ENCODE data around the gene GFRA1.

Gene GFRA1

DNA sequence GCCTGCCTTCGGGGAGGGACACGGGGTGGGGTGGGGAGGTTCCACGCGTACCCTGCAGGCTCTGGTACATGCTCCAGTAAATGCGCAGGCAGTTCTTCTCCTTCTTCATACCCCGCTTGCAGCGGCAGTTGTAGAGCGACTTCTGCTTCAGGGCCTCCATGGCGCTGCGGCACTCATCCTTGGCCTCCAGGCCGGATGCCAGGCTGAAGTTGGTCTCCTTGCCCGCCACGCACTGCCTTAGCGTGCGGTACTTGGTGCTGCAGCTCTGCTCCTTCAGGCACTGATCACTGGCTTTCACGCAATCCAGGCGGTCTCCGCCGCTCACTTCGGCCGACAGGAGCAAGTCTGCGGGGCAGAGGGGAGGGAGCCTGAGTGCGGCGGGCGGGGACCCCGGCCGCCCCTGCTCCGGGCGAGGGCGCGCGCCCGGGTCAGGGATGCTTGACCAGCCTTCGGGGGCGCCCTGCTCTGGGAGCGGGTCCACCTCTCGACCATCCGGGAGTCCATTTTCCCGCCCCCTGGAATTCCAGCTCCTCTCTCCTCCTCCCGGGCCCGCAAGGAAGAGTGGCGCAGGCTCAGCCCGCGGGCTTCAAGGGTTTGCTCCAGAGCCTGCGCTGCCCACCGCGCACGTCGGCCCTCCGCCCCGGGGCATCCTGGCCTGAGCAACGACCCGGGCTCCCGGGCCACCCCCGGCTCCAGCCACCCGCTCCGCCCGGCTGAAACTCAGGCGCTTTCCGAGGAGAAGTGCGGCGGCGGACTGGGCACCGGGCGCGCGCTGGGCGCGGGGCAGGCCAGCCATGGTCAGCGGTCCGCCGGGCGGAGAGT is 2.0 kb downstream of the GFRA1 start:
- no peak for DNase-seq

DNA sequence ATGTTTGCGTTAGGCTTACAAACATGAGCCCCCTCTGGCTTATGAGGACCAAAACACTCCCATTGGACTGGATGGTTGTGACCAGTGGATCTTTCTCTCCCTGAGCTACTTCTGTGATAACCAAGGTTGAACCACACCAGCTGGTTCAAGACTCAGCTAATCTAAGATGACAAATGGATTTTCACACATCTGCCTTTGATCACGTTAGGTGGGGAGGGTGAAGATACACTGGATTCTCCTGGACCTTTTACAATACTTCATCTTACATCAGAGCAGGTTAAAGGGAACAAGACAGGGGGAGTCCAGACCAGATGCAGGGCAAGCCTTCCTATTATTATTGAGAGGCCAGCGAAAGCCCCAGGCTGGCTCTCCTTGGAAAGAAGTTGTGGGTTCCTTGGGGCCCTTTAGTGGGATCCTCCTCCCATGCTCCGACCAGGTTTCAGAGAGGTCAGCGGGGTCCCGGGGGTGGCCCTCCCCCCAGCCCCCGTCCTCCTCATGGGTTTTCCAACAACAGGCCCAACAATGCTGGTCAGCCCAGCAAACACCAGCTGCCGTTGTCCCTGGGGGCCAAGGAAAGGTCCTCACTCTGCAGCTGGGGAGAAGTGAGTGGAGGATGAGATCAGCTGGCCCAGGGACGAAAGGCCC is 2.8 kb downstream of the GFRA1 start:
- DNase-seq = no peak

DNA sequence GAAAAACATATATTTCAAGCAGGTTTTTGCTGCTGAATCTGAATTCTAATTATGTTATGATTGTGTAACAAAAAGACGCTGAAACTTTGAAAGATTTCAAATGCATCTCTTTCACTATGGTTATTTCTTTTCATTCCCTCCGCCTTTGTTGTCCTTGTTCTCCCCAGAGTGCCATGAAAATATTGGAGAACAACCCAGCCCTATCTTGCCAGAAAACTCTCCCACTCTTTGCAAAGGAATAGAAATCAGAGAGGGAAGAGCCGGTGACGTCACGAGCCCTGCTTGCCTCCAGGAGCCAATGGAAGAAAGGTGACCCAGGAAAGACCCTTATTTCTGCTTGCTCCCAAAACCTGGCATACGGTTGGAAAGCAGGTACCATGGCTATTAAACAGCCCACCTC is 3.4 kb downstream of the GFRA1 start:
- no peak for DNase-seq

DNA sequence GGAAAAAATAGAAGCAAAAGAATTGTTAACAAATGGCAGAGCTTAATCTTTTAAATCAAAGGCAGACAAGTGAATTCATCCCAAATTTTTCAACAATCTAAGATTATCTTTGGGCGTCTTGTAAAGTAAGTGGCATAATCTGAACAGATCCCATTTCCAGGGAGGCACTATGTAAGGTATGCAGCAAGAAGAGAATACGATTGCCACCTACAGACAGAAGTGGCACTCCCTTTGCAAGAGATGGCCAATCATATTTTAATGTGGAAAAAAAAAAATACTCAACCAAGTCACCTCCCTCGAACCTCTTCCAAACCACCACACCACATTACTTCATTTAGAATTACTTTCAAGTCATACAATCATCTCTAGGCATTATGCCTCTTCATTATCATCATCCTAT is 4.0 kb downstream of the GFRA1 start:
- DNase-seq = no peak

- no peak for DNase-seq
Observed at GRCh38 chr10:116265686-116266085, 7.3 kb downstream of the GFRA1 start.

DNA sequence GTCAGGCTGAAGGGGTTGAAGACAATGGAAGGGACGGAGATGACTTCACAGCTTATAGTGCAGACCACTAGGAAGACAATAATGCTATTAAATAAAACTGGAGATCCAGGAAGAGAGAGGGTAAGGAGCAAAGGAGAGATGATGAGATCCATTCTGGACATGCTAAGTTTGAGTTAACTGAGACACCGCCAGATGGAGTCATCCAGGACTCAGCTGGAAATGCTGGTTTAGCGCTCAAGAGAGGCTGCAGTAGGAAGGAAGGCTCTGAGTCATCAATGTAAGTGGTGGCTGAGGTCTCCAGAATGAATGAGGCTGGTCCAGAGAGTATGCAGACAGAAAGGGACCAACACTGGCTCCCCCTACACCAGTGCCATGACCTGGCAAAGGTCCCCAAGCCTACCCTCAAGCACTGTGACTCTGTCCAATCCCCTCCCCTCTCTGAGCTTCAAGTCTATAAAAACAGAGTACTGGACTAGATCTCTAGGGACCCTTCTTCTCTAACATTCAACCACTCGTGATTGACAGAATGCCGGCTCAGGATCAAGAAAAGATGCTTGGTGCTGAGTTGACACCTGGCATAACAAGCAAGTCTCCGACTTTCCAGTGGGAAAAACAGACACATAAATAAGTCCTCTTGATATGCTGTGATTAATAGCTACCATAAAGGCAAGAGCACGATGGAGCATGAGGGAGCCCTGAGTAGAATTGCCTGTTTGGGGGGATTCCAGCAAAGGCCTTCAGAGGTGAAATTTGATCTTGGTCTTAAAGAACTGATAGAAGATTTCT is 8.9 kb downstream of the GFRA1 start:
- no peak for DNase-seq

- DNase-seq = no peak
Observed at GRCh38 chr10:116262678-116263077, 10.3 kb downstream of the GFRA1 start.

DNA sequence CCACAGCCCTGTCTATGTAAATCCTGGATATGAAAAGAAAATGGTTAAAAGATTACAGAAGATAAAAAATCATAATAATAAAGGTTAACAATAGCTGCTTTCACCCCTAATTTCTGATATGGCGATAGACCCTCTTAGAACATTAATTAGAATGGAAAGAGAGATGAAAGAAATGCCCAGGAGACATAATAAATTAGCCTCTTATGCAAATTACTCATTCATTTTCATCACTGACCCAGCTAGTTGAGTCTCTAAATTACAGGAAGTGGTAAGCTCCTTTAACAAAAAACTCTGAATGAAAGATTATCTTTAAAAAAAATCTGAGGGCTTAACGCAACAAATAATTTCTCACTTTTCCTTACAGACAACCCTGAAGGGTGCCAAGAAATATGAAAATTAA is 12.4 kb downstream of the GFRA1 start:
- no peak for DNase-seq

DNA sequence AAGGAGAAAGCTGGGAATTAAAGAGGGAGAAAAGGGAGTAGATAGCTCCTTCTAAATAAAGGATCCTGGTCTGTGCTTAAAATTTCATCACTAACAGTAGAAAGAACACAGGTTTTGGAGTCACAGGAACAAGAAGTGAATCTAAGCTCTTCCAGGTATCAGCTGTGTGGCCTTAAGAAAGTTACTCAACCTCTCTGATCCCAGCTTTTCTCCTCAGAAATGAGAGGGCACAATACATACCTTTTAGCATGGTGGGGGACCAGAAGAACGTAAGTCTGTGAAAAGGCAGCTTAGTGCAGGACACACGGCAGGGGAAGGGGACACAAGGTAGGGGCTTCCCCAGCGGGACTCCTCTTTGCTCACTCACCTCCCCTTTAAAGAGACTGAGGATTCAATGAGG is 13.4 kb downstream of the GFRA1 start:
- no peak for DNase-seq

DNA sequence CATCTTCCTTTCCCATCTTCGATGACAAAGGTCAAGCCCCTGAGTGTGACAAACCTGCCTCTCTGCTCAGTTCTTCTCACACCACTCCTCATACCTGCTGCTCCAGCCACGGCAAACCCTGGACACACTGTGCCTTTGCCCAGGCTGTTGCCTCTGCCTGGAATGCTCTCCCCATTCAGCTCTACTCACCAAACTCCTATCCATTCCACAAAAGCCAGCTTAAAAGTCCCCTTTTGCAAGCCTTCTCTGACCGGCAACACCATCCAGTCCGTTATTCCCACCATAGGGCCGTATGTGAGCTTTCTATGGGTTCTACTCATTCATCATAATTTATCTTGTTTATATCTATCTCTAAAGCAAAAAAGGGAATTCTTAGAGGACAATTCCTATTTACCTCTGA is 15.2 kb downstream of the GFRA1 start:
- no peak for DNase-seq

- no peak for DNase-seq
Observed at GRCh38 chr10:116256752-116257259, 16.2 kb downstream of the GFRA1 start.

- DNase-seq = no peak
Observed at GRCh38 chr10:116255886-116256751, 16.9 kb downstream of the GFRA1 start.

DNA sequence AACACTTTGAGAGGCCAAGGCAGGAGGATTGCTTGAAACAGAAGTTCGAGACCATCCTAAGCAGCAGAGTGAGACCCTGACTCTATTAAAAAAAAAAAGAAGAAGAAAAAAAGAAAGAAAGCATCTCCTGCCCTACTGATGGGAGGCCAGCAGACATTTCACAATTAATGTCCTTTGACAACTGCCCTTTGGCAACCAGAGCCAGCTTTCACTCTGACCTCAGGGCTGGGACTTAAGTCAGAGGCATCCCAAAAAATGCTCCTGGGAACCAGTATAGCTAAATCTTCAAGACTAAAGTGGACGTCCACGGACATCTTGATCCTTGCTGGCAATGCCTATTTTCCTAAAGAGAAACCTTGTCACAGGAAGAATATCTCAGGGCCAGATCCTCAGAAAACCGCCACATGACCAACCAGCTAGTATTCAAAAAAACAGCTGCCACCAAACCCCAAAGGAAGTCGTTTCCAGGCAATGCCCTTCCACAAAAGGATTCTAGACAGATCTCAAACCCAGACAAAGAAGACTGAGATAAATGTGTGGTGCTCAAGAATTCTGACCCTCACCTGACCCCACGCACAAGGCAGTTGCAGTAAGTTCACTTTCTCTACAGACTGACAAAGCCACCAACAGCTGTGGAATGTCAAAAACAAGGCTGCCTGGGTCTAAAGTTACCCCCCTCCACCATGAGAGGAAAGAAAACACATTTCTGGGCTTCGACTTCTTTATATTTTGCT is 18.4 kb downstream of the GFRA1 start:
- DNase-seq = no peak

GRCh38 chr10:116253716-116254115 is 19.3 kb downstream of the GFRA1 start:
- no peak for DNase-seq

GRCh38 chr10:116251602-116252395 is 21.2 kb downstream of the GFRA1 start:
- DNase-seq = no peak

DNA sequence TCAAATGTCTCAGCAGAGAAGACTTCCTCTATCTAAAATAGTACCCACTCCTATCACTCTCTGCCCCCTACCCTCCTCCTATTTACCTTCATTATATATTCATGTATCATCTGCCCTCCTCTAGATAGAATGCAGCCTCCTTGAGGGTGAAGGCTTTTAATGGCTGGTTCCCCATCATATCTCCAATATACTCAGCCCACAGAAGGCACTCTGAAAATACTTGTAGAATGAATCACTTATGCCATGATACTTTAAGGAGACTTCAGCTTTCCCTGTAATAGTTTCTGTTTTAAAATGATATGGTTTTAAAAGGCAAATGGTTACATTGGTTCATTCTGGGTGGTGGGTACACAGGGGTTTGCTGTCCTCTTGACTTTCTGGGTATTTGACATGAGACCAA is 25.3 kb downstream of the GFRA1 start:
- no peak for DNase-seq

GRCh38 chr10:116246263-116246662 is 26.7 kb downstream of the GFRA1 start:
- no peak for DNase-seq

- DNase-seq = no peak
Observed at GRCh38 chr10:116245156-116245555, 27.9 kb downstream of the GFRA1 start.

DNA sequence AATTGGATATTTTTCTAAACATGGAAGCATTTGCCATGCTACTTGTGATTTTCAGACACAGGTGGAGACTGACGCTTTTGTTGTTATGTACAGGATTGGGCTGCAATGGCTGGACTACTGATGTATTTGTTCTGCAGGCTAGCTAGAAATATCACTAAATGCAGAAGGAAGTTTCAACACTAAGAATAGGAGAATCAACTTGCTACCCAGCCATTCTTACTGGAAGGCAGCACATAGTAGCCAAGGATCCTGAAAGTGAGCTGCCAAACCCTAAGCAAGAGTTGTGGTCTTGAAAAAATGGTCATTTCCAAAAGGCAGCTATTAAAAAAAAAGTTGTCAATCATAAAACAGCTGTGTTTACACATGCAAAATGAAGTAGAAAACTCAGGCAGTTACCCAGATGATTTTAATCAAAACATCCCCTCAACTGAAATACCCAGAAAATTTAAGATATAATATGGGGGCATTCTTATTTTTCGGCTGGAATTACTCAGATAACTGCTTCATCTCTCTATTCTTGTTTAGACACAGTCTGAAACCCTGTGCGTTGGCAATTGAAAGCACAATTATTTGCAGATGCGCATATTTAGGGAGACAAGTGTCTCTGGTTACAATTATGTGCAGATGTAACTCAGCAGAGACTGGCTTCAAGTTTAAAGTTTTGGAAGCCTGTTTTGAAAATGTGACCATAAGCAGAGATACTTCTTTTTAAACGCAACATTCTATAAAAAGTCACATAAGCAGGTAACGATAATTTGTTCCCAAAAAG is 31.2 kb downstream of the GFRA1 start:
- no peak for DNase-seq

- DNase-seq = no peak
Observed at GRCh38 chr10:116241085-116241484, 31.9 kb downstream of the GFRA1 start.

Data from activated CD8-positive, alpha-beta memory T cell treated with anti-CD3 and anti-CD28 coated beads for 24 hours (primary cell).